HepG2 (cell line): ENCODE data around the gene SFI1. TPM values are rescaled to one million over a fixed set of nuclear protein-coding genes. Genes with fewer than 3 reads are reported as not detected.

ENCODE experiments used
- ARNT ChIP-seq: fragments of 450-650 bp; IDR thresholded peaks from 2 replicates; pipeline ENCODE4 v1.6.1; 2017
- CBX5 ChIP-seq: sonication (generic); formaldehyde crosslinking; IDR thresholded peaks from 2 replicates; pipeline ENCODE4 v1.4.0; 2020; ENCODE audit warnings: missing genetic modification reagents, borderline replicate concordance
- CSRNP1 ChIP-seq: sonication (generic); formaldehyde crosslinking; IDR thresholded peaks from 2 replicates; pipeline ENCODE4 v1.8.1; 2023; ENCODE audit warnings: mild to moderate bottlenecking, missing genetic modification reagents
- DNMT1 ChIP-seq: sonication (generic); formaldehyde crosslinking; IDR thresholded peaks from 2 replicates; pipeline ENCODE4 v1.5.1; 2020; ENCODE audit warnings: mild to moderate bottlenecking, missing genetic modification reagents
- HOXA5 ChIP-seq: sonication (generic); formaldehyde crosslinking; IDR thresholded peaks from 2 replicates; pipeline ENCODE4 v1.4.0; 2020; ENCODE audit warnings: missing genetic modification reagents
- PRDM10 ChIP-seq: sonication (generic); formaldehyde crosslinking; IDR thresholded peaks from 2 replicates; pipeline ENCODE4 v1.4.0; 2020; ENCODE audit warnings: low read depth, missing genetic modification reagents
- PREB ChIP-seq: sonication (generic); formaldehyde crosslinking; IDR thresholded peaks from 2 replicates; pipeline ENCODE4 v1.4.0; 2020; ENCODE audit warnings: missing genetic modification reagents
- RBAK ChIP-seq: sonication (generic); formaldehyde crosslinking; IDR thresholded peaks from 2 replicates; pipeline ENCODE4 v1.5.1; 2020; ENCODE audit warnings: mild to moderate bottlenecking, missing genetic modification reagents
- RNF2 ChIP-seq: fragments of 450-650 bp; conservative IDR thresholded peaks from 2 replicates; pipeline ENCODE4 v1.6.1; 2016; ENCODE audit warnings: low read depth
- SMAD9 ChIP-seq: sonication (generic); formaldehyde crosslinking; IDR thresholded peaks from 2 replicates; pipeline ENCODE4 v1.5.1; 2020; ENCODE audit warnings: mild to moderate bottlenecking, missing genetic modification reagents
- ZFAT ChIP-seq: sonication (generic); formaldehyde crosslinking; conservative IDR thresholded peaks from 2 replicates; pipeline ENCODE4 v1.8.1; 2023; ENCODE audit warnings: missing genetic modification reagents, inconsistent platforms
- ZFP1 ChIP-seq: IDR thresholded peaks from 2 replicates; pipeline ENCODE4 v1.6.1; 2016
- ZFX ChIP-seq: sonication (generic); formaldehyde crosslinking; IDR thresholded peaks from 2 replicates; pipeline ENCODE4 v1.4.0; 2020; ENCODE audit warnings: mild to moderate bottlenecking, low read depth, missing genetic modification reagents, moderate library complexity
- ZNF234 ChIP-seq: sonication (generic); formaldehyde crosslinking; conservative IDR thresholded peaks from 2 replicates; pipeline ENCODE4 v1.5.1; 2020; ENCODE audit warnings: mild to moderate bottlenecking, missing genetic modification reagents
- ZNF296 ChIP-seq: sonication (generic); formaldehyde crosslinking; conservative IDR thresholded peaks from 2 replicates; pipeline ENCODE4 v1.5.0; 2020; ENCODE audit warnings: mild to moderate bottlenecking, missing genetic modification reagents
- ZNF496 ChIP-seq: sonication (generic); formaldehyde crosslinking; IDR thresholded peaks from 2 replicates; pipeline ENCODE4 v1.8.1; 2023; ENCODE audit warnings: mild to moderate bottlenecking, moderate library complexity, missing genetic modification reagents; ENCODE audit not compliant: insufficient replicate concordance
- ZNF761 ChIP-seq: sonication (generic); formaldehyde crosslinking; conservative IDR thresholded peaks from 2 replicates; pipeline ENCODE4 v1.4.0; 2020; ENCODE audit warnings: mild to moderate bottlenecking, missing genetic modification reagents
- ZNF776 ChIP-seq: sonication (generic); formaldehyde crosslinking; IDR thresholded peaks from 2 replicates; pipeline ENCODE4 v1.4.0; 2020; ENCODE audit warnings: mild to moderate bottlenecking, missing genetic modification reagents
- polyA plus RNA-seq, 8 experiments: library from polyadenylated mRNA; depleted of rRNA in 3 of 8; stranded (reverse) in 7 of 8; unstranded in 1 of 8; fragments of >200 nt; fragmentation: Illumina TruSeq in 4 of 8; extraction: Trizol in 4 of 8; gene quantifications; 2 replicates each; pipeline versions ENCODE4 v1.2.1 to v1.2.3, GENCODE V29; 2011 to 2016; ENCODE audit warnings: low read depth in 4 of 8, missing spikeins in 1 of 8, mixed read lengths in 1 of 8; ENCODE audit not compliant: insufficient read depth in 1 of 8
- total RNA-seq, 5 experiments: library from RNA; depleted of rRNA; stranded (reverse); fragments of >200 nt; fragmentation: Illumina TruSeq; extraction: Trizol; gene quantifications; 2 replicates each; pipeline ENCODE4 v1.2.3, GENCODE V29; 2016; ENCODE audit warnings: low read depth in 1 of 5
- TF ChIP-seq, protein P1 (sequence below): sonication (generic); formaldehyde crosslinking; IDR thresholded peaks from 2 replicates; pipeline ENCODE4 v1.4.0; 2020; ENCODE audit warnings: missing genetic modification reagents
- TF ChIP-seq, protein P2 (sequence below): sonication (generic); formaldehyde crosslinking; IDR thresholded peaks from 2 replicates; pipeline ENCODE4 v1.4.0; 2020; ENCODE audit warnings: mild to moderate bottlenecking, missing genetic modification reagents

Gene SFI1
- total and polyA plus RNA-seq, 2 of the 13 experiments (the other 11 are each of a cell fraction or from before 2014, with no cell fraction given) = 20.5 to 40.1 TPM

- TF ChIP-seq ZNF761 (CRISPR knock-in tag) (no peak), RNF2 (no peak), ZNF776 (CRISPR knock-in tag) (no peak), ZNF234 (CRISPR knock-in tag) (no peak), ZNF496 (CRISPR knock-in tag) (no peak), CSRNP1 (CRISPR knock-in tag) (no peak), CBX5 (CRISPR knock-in tag) (no peak), ZFX (CRISPR knock-in tag) (peak; percentile 65), ARNT (no peak), PREB (no peak), ZFAT (CRISPR knock-in tag) (no peak), ZNF296 (CRISPR knock-in tag) (no peak), ZFP1 (CRISPR knock-in tag) (no peak), RBAK (CRISPR knock-in tag) (no peak), PRDM10 (CRISPR knock-in tag) (no peak; the same call in 1 of the 2 replicates), SMAD9 (CRISPR knock-in tag) (no peak), HOXA5 (no peak), DNMT1 (CRISPR knock-in tag) (no peak)
- TF ChIP-seq, protein P1, sequence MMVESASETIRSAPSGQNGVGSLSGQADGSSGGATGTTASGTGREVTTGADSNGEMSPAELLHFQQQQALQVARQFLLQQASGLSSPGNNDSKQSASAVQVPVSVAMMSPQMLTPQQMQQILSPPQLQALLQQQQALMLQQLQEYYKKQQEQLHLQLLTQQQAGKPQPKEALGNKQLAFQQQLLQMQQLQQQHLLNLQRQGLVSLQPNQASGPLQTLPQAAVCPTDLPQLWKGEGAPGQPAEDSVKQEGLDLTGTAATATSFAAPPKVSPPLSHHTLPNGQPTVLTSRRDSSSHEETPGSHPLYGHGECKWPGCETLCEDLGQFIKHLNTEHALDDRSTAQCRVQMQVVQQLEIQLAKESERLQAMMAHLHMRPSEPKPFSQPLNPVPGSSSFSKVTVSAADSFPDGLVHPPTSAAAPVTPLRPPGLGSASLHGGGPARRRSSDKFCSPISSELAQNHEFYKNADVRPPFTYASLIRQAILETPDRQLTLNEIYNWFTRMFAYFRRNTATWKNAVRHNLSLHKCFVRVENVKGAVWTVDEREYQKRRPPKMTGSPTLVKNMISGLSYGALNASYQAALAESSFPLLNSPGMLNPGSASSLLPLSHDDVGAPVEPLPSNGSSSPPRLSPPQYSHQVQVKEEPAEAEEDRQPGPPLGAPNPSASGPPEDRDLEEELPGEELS (CRISPR knock-in tag) = peak; percentile 89
- TF ChIP-seq, protein P2, sequence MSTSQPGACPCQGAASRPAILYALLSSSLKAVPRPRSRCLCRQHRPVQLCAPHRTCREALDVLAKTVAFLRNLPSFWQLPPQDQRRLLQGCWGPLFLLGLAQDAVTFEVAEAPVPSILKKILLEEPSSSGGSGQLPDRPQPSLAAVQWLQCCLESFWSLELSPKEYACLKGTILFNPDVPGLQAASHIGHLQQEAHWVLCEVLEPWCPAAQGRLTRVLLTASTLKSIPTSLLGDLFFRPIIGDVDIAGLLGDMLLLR (CRISPR knock-in tag) = no peak
Observed at GRCh38 chr22:31586137-31586920, 90.0 kb downstream of the SFI1 start (continued).
